GM19397 (cell line): Measurements from ENCODE around the gene DSCAML1.

Experiments used
- ATAC-seq: cut with Tn5 transposase; IDR thresholded peaks from one replicate; pipeline ENCODE4 v1.9.1; 2021; ENCODE audit warnings: mild to moderate bottlenecking, moderate library complexity; ENCODE audit not compliant: unreplicated experiment

The DSCAML1 gene

GRCh38 chr11:117795638-117796455 is 1.2 kb downstream of the DSCAML1 start:
- no peak for ATAC-seq

- no peak for ATAC-seq
Measured at GRCh38 chr11:117794772-117795629, 2.0 kb downstream of the DSCAML1 start.

- no peak for ATAC-seq
Measured at GRCh38 chr11:117794135-117794534, 2.9 kb downstream of the DSCAML1 start.

GRCh38 chr11:117793583-117793982 is 3.4 kb downstream of the DSCAML1 start:
- no peak for ATAC-seq

GRCh38 chr11:117792992-117793391 is 4.0 kb downstream of the DSCAML1 start:
- ATAC-seq, result no peak

DNA sequence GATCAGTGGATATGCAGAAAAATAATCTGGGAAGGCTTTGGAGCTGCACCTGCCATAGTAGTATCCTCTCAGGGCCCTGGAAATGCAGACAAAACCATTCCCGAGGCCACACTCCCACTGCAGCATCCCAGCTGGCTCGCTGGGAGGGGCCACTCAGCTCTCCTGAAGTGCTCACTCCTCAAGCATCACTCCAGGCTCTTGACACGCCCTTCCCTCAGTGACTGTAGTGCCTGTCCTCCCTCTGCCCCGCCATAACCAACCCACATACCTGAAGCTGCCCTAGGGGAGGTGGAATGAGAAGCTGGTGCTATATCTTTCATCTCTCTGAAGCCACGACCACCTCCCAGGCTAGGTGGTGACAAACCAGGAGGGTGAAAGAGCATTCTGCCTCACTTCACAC is 4.8 kb downstream of the DSCAML1 start:
- ATAC-seq, result no peak

DNA sequence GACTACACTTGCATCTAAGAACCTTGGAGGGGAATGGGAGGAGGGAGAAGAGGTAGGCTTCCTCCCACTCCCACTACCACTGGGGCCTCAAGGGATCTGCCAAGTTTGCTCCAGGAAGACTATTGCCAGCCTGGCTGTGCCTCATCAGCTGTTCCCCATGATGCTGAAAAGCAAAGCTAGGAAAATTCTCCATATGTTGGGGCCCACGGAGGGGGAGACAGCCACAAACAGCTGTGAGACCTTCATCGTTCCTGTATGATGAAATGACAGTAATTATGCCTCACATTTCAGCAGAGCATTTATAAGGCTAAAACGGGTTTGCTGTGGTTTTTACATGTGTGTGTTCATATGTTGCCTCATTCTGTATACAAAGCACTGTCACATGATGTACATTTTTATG is 6.7 kb downstream of the DSCAML1 start:
- no peak for ATAC-seq

DNA sequence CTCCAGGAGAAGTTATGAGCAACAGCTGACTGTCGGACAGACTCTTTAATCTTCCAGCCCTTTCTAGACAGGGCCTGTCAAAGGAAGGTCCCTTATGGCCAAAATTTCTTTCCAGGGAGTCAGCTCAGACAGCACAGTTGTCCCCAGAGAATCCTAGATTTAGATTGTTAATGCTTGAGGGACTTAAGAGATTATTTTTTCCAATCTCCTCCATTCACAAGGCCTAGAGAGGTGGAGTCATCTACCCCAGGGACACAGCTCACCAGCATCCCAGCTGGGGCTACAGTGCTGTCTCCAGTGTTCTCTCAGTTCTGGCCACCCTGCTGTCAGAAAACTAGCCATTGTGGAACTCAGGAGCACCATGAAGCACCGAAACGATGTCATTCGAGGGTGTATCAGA is 7.8 kb downstream of the DSCAML1 start:
- ATAC-seq, result no peak

- no peak for ATAC-seq
Measured at GRCh38 chr11:117786135-117786870, 10.7 kb downstream of the DSCAML1 start.

DNA sequence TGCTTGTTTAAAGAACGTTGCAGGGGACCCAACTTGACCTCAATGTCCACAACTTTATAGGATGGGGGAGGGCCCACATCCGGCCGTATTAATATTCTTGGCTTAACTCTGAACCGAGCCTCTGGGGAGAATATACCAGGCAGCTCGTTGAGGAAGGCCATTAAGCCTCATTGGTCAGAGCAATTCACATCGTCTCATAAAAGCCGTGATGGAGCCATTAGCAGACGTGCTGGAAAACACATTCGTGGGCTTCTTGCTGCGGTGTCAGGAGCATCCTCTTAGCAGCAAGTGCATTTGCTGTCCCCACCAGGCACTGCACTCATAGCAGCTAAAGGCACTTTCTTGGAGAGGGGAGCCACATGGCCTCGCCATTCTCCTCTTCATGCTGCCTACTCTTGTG is 14.9 kb downstream of the DSCAML1 start:
- no peak for ATAC-seq

DNA sequence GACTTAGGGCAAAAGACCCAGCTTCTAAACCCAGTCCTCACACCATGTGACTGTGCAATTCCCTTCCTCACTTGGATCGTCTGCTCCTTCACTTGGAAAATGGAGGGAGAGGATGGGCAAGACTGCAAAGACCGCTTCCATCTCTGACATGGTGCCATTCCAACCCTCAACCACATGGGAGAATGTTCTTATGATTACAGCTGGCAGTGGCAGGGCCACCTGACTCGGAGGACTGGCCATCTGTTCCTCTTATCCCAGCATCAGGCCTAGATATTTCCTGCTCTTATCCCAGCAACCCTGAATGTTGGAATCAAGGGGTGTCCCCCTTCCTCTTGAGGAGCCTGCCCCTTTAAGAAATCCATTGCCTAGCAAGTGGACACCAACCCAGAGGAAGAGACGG is 15.4 kb downstream of the DSCAML1 start:
- ATAC-seq, result no peak

DNA sequence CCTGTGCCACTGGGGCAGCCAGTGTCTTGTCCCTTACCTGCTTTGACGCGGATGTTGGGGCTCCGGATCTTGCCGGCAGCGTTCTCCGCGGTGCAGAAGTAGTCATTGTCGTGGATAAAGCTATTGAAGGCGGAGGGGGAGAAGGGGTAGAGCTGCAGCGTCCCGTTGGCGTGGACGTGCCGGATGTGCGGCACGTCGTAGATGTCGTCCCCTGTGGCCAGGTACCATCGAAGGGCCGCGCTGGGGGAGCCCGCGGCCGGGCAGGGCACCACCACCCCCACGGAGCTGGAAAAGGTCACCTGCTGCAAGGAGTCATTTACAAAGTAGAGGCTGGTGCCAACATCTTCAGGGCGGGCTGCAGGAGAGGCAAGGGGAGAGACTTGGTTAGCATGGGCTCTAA is 16.6 kb downstream of the DSCAML1 start:
- no peak for ATAC-seq

- no peak for ATAC-seq
Measured at GRCh38 chr11:117774553-117774952, 22.5 kb downstream of the DSCAML1 start.

DNA sequence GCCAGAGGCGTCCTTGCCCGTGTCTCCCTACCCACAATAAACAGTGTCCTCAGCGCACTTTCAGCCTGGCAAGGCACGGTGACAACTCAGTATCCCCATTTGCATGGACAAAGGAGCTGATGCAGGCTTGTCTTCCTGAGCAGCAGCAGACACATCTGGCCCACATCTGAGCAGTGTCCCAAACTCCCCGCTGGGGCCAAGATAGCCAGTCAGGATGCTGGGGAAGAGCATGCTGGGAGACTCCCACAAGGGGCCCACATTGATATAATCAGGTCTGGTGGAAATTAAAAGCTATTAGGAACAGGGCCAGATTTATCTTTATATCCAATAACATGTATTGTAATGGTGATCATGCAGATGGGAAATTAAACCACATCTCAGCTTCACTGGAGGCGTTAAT is 24.7 kb downstream of the DSCAML1 start:
- ATAC-seq, result no peak

GRCh38 chr11:117771841-117772240 is 25.2 kb downstream of the DSCAML1 start:
- no peak for ATAC-seq

- no peak for ATAC-seq
Measured at GRCh38 chr11:117771197-117771596, 25.8 kb downstream of the DSCAML1 start.

DNA sequence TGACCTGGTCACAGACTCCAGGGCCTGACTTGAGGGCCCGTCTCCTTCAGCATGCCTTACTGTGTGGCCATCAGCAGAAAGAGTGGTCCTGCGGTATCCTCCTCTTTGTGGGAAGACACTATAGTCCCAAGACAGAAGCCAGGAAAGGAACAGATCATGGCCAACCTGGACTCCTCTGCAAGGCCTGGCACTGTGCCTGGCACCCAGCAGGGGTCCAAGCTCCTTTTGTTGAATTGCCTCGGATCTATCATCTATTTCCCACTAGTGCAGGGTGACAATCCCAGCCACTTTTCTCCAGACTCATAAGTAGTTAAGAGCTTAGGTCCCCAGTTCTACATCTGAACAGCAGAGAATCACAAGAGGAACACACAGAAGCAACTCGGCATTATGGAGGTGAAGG is 27.0 kb downstream of the DSCAML1 start:
- ATAC-seq, result no peak

DNA sequence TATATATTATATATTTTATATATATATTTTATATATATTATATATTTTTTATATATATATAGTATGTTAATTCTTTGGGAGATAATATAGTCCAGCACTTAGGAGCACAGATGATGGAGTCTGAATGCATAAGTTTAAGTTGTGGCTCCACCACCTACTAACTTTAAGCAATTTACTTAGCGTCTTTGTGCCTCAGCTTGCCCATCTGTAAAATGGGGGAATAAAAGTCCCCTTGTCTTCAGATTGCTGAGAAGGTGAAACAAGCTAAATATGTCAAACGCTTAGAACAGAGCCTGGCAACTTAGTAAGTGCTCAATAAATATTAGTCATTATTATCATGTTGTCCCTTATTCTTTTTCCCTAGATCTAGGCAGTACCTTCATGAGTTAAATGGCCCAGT is 27.5 kb downstream of the DSCAML1 start:
- no peak for ATAC-seq

GRCh38 chr11:117768506-117768905 is 28.5 kb downstream of the DSCAML1 start:
- no peak for ATAC-seq

GRCh38 chr11:117767071-117767470 is 29.9 kb downstream of the DSCAML1 start:
- no peak for ATAC-seq

DNA sequence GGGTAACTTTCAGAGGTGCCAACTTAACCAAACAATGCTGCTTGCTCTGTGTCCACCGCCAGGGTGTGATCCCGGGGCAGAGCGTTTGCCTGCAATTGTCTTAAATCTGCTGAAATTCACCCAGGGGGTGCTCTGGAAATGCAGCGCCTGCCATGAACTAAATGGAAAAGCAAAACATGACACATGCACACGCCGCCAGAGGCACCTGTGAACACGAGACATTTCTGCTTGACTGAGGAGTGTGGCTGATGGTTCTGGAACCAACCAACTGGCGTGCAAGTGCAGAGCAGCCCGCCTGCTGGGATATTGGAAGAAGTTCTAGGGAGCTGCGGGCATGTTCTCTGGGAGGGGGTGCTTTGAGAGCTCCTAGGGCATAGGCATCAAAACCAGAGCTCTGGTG is 30.4 kb downstream of the DSCAML1 start:
- ATAC-seq, result no peak
